Heart right ventricle (tissue), 16 donors: ENCODE data around the gene PLPP7. TPM values are rescaled to one million over a fixed set of nuclear protein-coding genes. Genes with fewer than 3 reads are reported as not detected.
A peak's percentile ranks its signal among the peaks of the same experiment; 100 is the strongest.
"Not testable (repeated sequence)": the region's sequence is repeated elsewhere in the genome, so short reads cannot be mapped to it uniquely, and the experiment has no call there.

ENCODE experiments used
- ATAC-seq, 8 donors: fragments of 200-7000 bp; cut with Tn5 transposase; one replicate each; pipeline ENCODE4 v1.9.1; 2020; ENCODE audit warnings: mild to moderate bottlenecking in 8 of 8, moderate library complexity in 8 of 8, moderate number of reproducible peaks in 1 of 8
- DNase-seq, 2 donors: peaks; one replicate each; pipeline ENCODE4 v3.0.0-alpha.2; 2020
- H3K27ac ChIP-seq, 10 donors: fragments of 200-600 bp; sonication (generic) in 2 of 10; one replicate each; pipeline versions ENCODE4 v1.5.0 to v1.8.0; 2020 to 2022; ENCODE audit warnings: mild to moderate bottlenecking in 3 of 10
- H3K27me3 ChIP-seq, 7 donors: fragments of 200-600 bp; one replicate each; pipeline ENCODE4 v1.8.0; 2021 to 2022; ENCODE audit warnings: mild to moderate bottlenecking in 2 of 7
- H3K36me3 ChIP-seq, 9 donors: fragments of 200-600 bp; sonication (generic) in 1 of 9; one replicate each; pipeline versions ENCODE4 v1.5.0 to v1.8.0; 2020 to 2022; ENCODE audit warnings: mild to moderate bottlenecking in 2 of 9
- H3K4me1 ChIP-seq, 9 donors: fragments of 200-600 bp; sonication (generic) in 1 of 9; one replicate each; pipeline versions ENCODE4 v1.5.0 to v1.8.0; 2020 to 2022; ENCODE audit warnings: mild to moderate bottlenecking in 4 of 9
- H3K4me3 ChIP-seq, 10 donors: fragments of 200-600 bp; sonication (generic) in 2 of 10; one replicate each; pipeline versions ENCODE4 v1.5.0 to v1.8.0; 2020 to 2022; ENCODE audit warnings: mild to moderate bottlenecking in 7 of 10, moderate library complexity in 2 of 10
- H3K9me3 ChIP-seq, 11 donors: fragments of 200-600 bp in 10 of 11; sonication (generic) in 2 of 11; one replicate each; pipeline versions ENCODE4 v1.5.0 to v1.8.0; 2013 to 2022; ENCODE audit warnings: mild to moderate bottlenecking in 2 of 11, control low read depth in 1 of 11, moderate library complexity in 1 of 11
- WGBS, 2 donors: extraction: QIAGEN DNeasy Blood & Tissue Kit; methylation state at CpG; one replicate each; pipeline ENCODE4 v1.1.7; 2013; ENCODE audit warnings: inconsistent platforms in 1 of 2; 5-methylcytosine and 5-hydroxymethylcytosine counted together
- intact Hi-C, 10 donors: fragments of 100-400 bp; cut with DNase I; formaldehyde crosslinking; loops; one replicate each; pipeline versions ENCODE4 v1.11.1 to v1.14.2; 2022
- polyA plus RNA-seq, 2 donors: library from polyadenylated mRNA; stranded (reverse); fragments of 200-250 nt; gene quantifications; one replicate each; pipeline ENCODE4 v1.2.3, GENCODE V29; 2013
- total RNA-seq, 10 donors: library from RNA; stranded (reverse); fragmentation: NEBNext Ultra II Directional in 3 of 10; extraction: Animal tissue kit (Norgen Biotek cat#: 25700) in 3 of 10; gene quantifications; one replicate each; pipeline versions ENCODE4 v1.2.1 to v1.2.4, GENCODE V29; 2021 to 2023
- TF ChIP-seq, protein P1 (sequence below), 9 donors: fragments of 200-600 bp; sonication (generic) in 2 of 9; IDR thresholded peaks; one replicate each; pipeline versions ENCODE4 v1.5.0 to v1.8.0; 2021 to 2022; ENCODE audit warnings: antibody characterized with exemption in 9 of 9, mild to moderate bottlenecking in 5 of 9, moderate library complexity in 1 of 9
- donor health status: Arrhythmogenic right ventricular cardiomyopathy.
- donor health status: ischemic (EF 13 %, LVEDD 7.1; RV severe dilation, severe dysfunction).
- donor health status: healthy with polysubstance abuse.
- donor health status: DM: no; HTN: yes; CAD: no.
- donor health status: DM: no; HTN: no; CAD: no.
- donor health status: ischemic (EF 25% LVEDD 6.9; RV normal size, moderate dysfunction).
- donor health status: ischemic (EF 25% LVEDD 5.7; RV mildly dilated, moderate dysfunction).
- donor health status: healthy.
- donor health status: DM: yes; HTN: yes; CAD: no.
- donor health status: Ischemic cardiomyopathy.
- donor health status: ischemic (EF 35%, LVEDD 5.7; RV mildly dilated, moderate dysfunction).
- donor health status: nonischemic (EF 11% LVEDD 7.7; RV severe dilation, severe dysfunction).
- donor health status: DM: yes; HTN: yes; CAD: no.
- donor health status: PGD.
- donor health status: ischemic (EF 29% LVEDD 5.4; RV normal size, mild dysfunction).
- donor health status: nonischemic (EF 23%, LVEDD 6.1; RV moderate dilation, normal function).

Gene PLPP7
- total and polyA plus RNA-seq, 12 donors: 42.6 to 140 (median 102) TPM

DNA sequence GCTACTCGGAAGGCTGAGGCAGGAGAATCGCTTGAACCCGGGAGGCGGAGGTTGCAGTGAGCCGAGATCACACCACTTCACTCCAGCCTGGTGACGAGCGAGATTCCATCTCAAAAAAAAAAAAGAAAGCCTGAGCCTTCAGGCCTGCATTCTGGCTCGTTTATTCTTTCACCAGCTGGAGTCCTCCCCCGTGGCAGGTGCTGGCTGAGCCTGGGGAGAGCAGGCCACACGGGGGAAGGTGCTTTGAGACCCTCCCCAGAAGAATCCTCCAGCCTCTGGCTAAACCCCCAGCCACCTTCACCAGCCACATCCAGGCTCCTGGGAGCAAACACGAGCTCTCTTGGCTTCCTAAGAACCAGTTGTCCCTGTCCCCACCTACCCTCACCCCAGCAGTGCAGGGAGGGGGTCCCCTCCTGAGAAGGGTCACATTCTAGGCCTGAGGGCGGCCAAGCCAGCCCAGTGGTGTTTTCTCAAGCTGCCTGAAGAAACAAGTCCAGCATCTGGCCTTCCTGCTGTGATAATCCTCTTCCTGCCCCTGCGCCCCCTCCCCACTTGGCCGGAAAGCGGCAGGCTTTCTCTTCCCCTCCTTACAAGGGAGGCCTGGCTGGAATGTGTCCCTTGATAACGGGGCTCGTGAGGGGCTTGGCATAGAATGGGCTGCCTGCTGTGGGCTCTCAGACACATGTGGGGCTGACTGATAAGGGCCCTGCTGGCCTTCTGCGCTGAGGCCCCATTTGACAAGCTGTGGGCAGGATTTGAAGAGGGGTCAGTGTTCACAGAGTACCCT is 41.5 kb downstream of the PLPP7 start:
- TF ChIP-seq, protein P1, sequence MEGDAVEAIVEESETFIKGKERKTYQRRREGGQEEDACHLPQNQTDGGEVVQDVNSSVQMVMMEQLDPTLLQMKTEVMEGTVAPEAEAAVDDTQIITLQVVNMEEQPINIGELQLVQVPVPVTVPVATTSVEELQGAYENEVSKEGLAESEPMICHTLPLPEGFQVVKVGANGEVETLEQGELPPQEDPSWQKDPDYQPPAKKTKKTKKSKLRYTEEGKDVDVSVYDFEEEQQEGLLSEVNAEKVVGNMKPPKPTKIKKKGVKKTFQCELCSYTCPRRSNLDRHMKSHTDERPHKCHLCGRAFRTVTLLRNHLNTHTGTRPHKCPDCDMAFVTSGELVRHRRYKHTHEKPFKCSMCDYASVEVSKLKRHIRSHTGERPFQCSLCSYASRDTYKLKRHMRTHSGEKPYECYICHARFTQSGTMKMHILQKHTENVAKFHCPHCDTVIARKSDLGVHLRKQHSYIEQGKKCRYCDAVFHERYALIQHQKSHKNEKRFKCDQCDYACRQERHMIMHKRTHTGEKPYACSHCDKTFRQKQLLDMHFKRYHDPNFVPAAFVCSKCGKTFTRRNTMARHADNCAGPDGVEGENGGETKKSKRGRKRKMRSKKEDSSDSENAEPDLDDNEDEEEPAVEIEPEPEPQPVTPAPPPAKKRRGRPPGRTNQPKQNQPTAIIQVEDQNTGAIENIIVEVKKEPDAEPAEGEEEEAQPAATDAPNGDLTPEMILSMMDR (IDR thresholded peaks at IDR 0.05): no peak
- intact Hi-C loops: loop anchor here in 8 of 10 donors (5.0 to 10.0 kb wide), 6 partner anchors 39 to 276 kb away; partner anchors contain the start of gene FAM78A (in 4 of the 8)
- no peaks in the 10 kb centered on the region for H3K36me3 ChIP-seq
- DNase-seq (peak in 1 of 2 donors; percentile 60), ATAC-seq (peak in 6 of 8 donors; percentile 38 to 61 (median 46))
- H3K9me3 ChIP-seq: no peaks in the 10 kb centered on the region
- no peaks in the 10 kb centered on the region for H3K27me3 ChIP-seq
- 29 to 43% methylated on average over 18 of the region's 18 CpGs for WGBS, 2 donors
- peaks cover 0 to 40% (median 19%) of the 10 kb centered on the region in 9 donors for H3K4me1 ChIP-seq
- H3K27ac ChIP-seq: peak overlapping the region in 8 of 10 donors; percentile 9 to 85 (median 76)
- no peak overlapping the region for H3K4me3 ChIP-seq

DNA sequence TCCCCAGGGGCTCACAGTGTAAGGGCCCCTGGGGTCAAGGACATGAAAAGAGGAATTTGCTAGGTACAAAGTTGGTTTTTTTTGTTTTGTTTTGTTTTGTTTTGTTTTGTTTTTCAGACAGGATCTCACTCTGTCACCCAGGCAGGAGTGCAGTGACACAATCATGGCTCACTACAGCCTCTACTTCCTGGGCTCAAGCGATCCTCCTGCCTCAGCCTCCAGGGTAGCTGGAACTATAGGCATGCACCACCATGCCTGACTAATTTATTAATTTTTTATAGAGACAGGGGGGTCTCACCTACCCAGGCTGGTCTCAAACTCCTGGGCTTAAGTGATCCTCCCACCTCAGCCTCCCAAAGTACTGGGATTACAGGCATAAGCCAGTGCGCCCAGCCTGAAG is 42.5 kb downstream of the PLPP7 start:
- 99 to 100% methylated on average over 2 of the region's 2 CpGs for WGBS, 2 donors
- H3K36me3 ChIP-seq, ATAC-seq, H3K27me3 ChIP-seq, DNase-seq, H3K4me3 ChIP-seq, H3K9me3 ChIP-seq: not testable (repeated sequence)
- intact Hi-C loops: loop anchor here in 8 of 10 donors (5.0 to 10.0 kb wide), 6 partner anchors 40 to 277 kb away; partner anchors contain the start of gene FAM78A (in 4 of the 8)
- Histone ChIP-seq H3K4me1 (peaks cover 0 to 41% (median 19%) of the 10 kb centered on the region in 9 donors), H3K27ac (peak overlapping the region in 3 of 10 donors; percentile 75 to 85 (median 82))

DNA sequence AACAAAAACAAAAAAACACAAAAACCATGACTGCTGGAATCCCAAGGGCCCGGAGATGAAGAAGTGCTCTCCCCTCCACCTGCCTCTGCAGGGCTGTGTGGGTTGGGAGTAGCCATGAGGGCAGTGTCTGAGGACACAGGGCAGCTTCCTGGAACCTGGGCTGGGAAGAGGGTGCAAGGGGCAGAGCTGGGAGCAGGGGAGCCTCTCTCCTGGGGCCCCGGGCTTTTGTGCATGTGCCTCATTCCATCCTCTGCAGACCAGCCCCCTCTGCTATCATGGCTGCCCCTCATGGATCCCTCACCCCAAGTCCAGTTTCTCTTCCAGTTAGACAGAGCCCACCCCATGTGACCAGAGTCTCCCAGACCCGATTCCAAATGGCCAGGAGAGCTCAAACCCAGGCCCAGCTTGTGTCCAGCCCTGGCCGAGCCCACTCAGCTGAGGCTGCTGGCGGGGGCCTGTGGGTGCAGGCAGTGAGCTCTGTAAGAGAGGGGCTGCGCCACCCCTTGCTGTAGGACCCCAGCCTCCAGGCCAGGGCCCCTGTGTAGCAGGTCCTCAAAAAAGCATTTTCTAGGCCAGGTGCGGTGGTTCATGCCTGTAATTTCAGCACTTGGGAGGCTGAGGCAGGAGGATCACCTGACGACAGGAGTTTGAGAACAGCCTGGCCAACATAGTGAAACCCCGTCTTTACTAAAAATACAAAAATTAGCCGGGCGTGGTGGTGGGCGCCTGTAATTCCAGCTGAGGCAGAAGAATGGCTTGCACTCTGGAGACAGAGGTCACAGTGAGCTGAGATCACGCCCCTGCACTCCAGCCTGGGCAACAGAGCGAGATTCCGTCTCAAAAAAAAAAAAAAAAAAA is 44.5 kb downstream of the PLPP7 start:
- 73 to 79% methylated on average over 15 of the region's 15 CpGs for WGBS, 2 donors
- DNase-seq (peak in 1 of 2 donors; percentile 3), ATAC-seq (peak in 2 of 8 donors; percentile 0 to 28)
- Histone ChIP-seq H3K27me3 (no peaks in the 10 kb centered on the region), H3K4me3 (no peak overlapping the region), H3K9me3 (no peaks in the 10 kb centered on the region), H3K27ac (peak overlapping the region in 9 of 10 donors; percentile 46 to 89 (median 81)), H3K4me1 (peaks cover 0 to 41% (median 19%) of the 10 kb centered on the region in 9 donors), H3K36me3 (no peaks in the 10 kb centered on the region)
- intact Hi-C loops: loop anchor here in 9 of 10 donors (2.0 to 10.0 kb wide), 8 partner anchors 35 to 279 kb away; partner anchors contain the start of gene FAM78A (in 5 of the 9)
- TF ChIP-seq, protein P1 (IDR thresholded peaks at IDR 0.05): no peak

DNA sequence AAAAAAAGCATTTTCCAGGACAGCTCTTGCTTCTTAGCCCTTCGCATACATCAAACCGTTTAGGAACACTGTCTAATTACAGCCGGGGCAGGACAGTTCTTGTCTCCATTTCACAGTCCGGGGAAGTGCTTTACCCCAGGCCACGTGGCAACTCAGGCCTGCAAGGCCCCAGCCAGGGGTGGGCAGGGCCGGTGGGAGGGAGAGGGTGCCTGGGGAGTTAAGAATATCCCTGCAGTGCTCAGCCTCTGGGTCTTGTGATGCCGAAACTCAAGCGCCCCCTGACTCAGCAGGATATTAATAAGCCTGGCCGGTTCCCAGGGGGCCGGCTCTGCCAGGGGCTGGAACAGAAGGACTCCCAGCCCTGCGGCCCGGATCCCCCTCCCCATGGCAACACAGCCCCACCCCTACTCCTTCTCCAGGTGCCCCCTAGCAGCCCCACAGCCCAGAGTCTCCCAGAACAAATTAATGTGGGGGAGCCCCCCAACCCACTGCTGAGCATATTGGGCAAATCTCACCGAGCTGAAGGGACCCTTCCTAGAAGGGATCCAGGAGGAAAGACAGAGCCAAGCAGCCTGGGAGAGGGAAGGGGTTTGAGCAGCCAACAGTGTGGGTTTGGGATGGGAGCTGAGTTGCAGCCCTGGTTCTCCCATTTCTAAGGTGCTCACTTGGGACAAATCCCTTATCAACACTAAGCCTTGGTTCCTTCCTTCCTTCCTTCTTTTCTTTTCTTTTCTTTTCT is 45.3 kb downstream of the PLPP7 start:
- TF ChIP-seq, protein P1 (IDR thresholded peaks at IDR 0.05): no peak
- H3K4me1 ChIP-seq: peaks cover 0 to 41% (median 19%) of the 10 kb centered on the region in 9 donors
- 12 to 22% methylated on average over 13 of the region's 13 CpGs for WGBS, 2 donors
- DNase-seq (peak; percentile 74 to 85), ATAC-seq (peak; percentile 79 to 94 (median 90))
- no peaks in the 10 kb centered on the region for H3K27me3 ChIP-seq
- H3K4me3 ChIP-seq: no peak overlapping the region
- no peaks in the 10 kb centered on the region for H3K9me3 ChIP-seq
- intact Hi-C loops: loop anchor here (2.0 to 10.0 kb wide), 12 partner anchors 36 to 280 kb away; partner anchors contain the start of gene FAM78A (in 6 of the 10)
- no peaks in the 10 kb centered on the region for H3K36me3 ChIP-seq
- peak overlapping the region; percentile 46 to 89 (median 78) for H3K27ac ChIP-seq
